ENCODE measurements around the gene AGXT2. TPM values are rescaled to one million over a fixed set of nuclear protein-coding genes. Genes with fewer than 3 reads are reported as not detected.
"Not testable (repeated sequence)": the region's sequence is repeated elsewhere in the genome, so short reads cannot be mapped to it uniquely, and the experiment has no call there.

Gene AGXT2
- total RNA-seq, 1 experiment from 2014 or later = not detected

- DNase-seq (ENCODE audit: low read depth) = no peak
These were observed 5.1 kb upstream of the AGXT2 start for GRCh38 chr5:35052838-35053237.

- DNase-seq (ENCODE audit: low read depth) = no peak
These were observed 2.9 kb upstream of the AGXT2 start for GRCh38 chr5:35050541-35051126.

GRCh38 chr5:35048910-35049309 is 1.2 kb upstream of the AGXT2 start:
- DNase-seq (ENCODE audit: low read depth) = no peak

- DNase-seq (ENCODE audit: low read depth) = peak; percentile 69
These were observed 975 bp downstream of the AGXT2 start for GRCh38 chr5:35046774-35047173.

GRCh38 chr5:35045280-35045679 is 2.5 kb downstream of the AGXT2 start:
- DNase-seq (ENCODE audit: low read depth) = no peak

GRCh38 chr5:35044649-35045048 is 3.1 kb downstream of the AGXT2 start:
- no peak for DNase-seq (ENCODE audit: low read depth)

- no peak for DNase-seq (ENCODE audit: low read depth)
These were observed 5.0 kb downstream of the AGXT2 start for GRCh38 chr5:35042781-35043180.

GRCh38 chr5:35041261-35041660 is 6.5 kb downstream of the AGXT2 start:
- no peak for DNase-seq (ENCODE audit: low read depth)

GRCh38 chr5:35038891-35039290 is 8.9 kb downstream of the AGXT2 start:
- DNase-seq (ENCODE audit: low read depth) = no peak

GRCh38 chr5:35036536-35036935 is 11.2 kb downstream of the AGXT2 start:
- no peak for DNase-seq (ENCODE audit: low read depth)

GRCh38 chr5:35035929-35036328 is 11.8 kb downstream of the AGXT2 start:
- not testable (repeated sequence) for DNase-seq (ENCODE audit: low read depth)

- DNase-seq (ENCODE audit: low read depth) = no peak
These were observed 12.5 kb downstream of the AGXT2 start for GRCh38 chr5:35035271-35035670.

GRCh38 chr5:35032356-35032755 is 15.4 kb downstream of the AGXT2 start:
- no peak for DNase-seq (ENCODE audit: low read depth)

GRCh38 chr5:35031276-35031675 is 16.5 kb downstream of the AGXT2 start:
- DNase-seq (ENCODE audit: low read depth) = peak; percentile 10

- DNase-seq (ENCODE audit: low read depth) = no peak
These were observed 17.2 kb downstream of the AGXT2 start for GRCh38 chr5:35030426-35031100.

GRCh38 chr5:35029333-35029732 is 18.4 kb downstream of the AGXT2 start:
- DNase-seq (ENCODE audit: low read depth) = peak; percentile 69

GRCh38 chr5:35026941-35027340 is 20.8 kb downstream of the AGXT2 start:
- no peak for DNase-seq (ENCODE audit: low read depth)

GRCh38 chr5:35026280-35026840 is 21.4 kb downstream of the AGXT2 start:
- no peak for DNase-seq (ENCODE audit: low read depth)

- no peak for DNase-seq (ENCODE audit: low read depth)
These were observed 22.7 kb downstream of the AGXT2 start for GRCh38 chr5:35024911-35025510.

GRCh38 chr5:35023391-35024178 is 24.2 kb downstream of the AGXT2 start:
- no peak for DNase-seq (ENCODE audit: low read depth)

GRCh38 chr5:35016174-35017051 is 31.3 kb downstream of the AGXT2 start:
- DNase-seq (ENCODE audit: low read depth) = no peak
